DOHH2 (cell line): ENCODE results near the gene RAP1B.

Experiments used
- H3F3A ChIP-seq: fragments of 200-600 bp; sonication (generic), shearing (Covaris generic); 2 replicates; pipeline ENCODE4 v1.6.0; 2016; ENCODE audit warnings: antibody characterized with exemption, mild to moderate bottlenecking; ENCODE audit not compliant: control insufficient read depth, insufficient read depth
- H3K27ac ChIP-seq: fragments of 200-600 bp; sonication (generic); 2 replicates; pipeline ENCODE4 v1.5.1; 2014; ENCODE audit warnings: low read depth, mild to moderate bottlenecking, low read length, moderate library complexity
- H3K27me3 ChIP-seq: fragments of 200-600 bp; sonication (generic); 2 replicates; pipeline ENCODE4 v1.6.1; 2014; ENCODE audit warnings: mild to moderate bottlenecking, low read length, mixed read lengths; ENCODE audit not compliant: control insufficient read depth
- H3K36me3 ChIP-seq: fragments of 200-600 bp; sonication (generic); 2 replicates; pipeline ENCODE4 v1.6.1; 2014; ENCODE audit warnings: mild to moderate bottlenecking, low read length, moderate library complexity, mixed read lengths; ENCODE audit not compliant: control insufficient read depth
- H3K4me1 ChIP-seq: fragments of 200-600 bp; sonication (generic); 2 replicates; pipeline ENCODE4 v1.6.1; 2014; ENCODE audit warnings: mild to moderate bottlenecking, low read length, mixed read lengths; ENCODE audit not compliant: control insufficient read depth
- H3K4me2 ChIP-seq: fragments of 200-600 bp; sonication (generic); 2 replicates; pipeline ENCODE4 v1.6.0; 2014; ENCODE audit warnings: mild to moderate bottlenecking, low read length, moderate library complexity
- H3K4me3 ChIP-seq: fragments of 200-600 bp; sonication (generic); 2 replicates; pipeline ENCODE4 v1.5.1; 2014; ENCODE audit warnings: mild to moderate bottlenecking, low read length, mixed read lengths
- H3K79me2 ChIP-seq: fragments of 200-600 bp; sonication (generic); 2 replicates; pipeline ENCODE4 v1.6.1; 2014; ENCODE audit warnings: mild to moderate bottlenecking, low read length, mixed read lengths; ENCODE audit not compliant: control insufficient read depth
- H3K9me2 ChIP-seq: fragments of 200-600 bp; sonication (generic); replicated peaks from 2 replicates; pipeline ENCODE4 v1.6.1; 2014; ENCODE audit warnings: mild to moderate bottlenecking, low read length, mixed read lengths; ENCODE audit not compliant: control insufficient read depth
- H3K9me3 ChIP-seq: fragments of 200-600 bp; sonication (generic); 2 replicates; pipeline ENCODE4 v1.6.1; 2014; ENCODE audit warnings: antibody characterized with exemption, low read length, mixed read lengths; ENCODE audit not compliant: control insufficient read depth, insufficient read depth
- H4K20me1 ChIP-seq: fragments of 200-600 bp; sonication (generic); 2 replicates; pipeline ENCODE4 v1.6.0; 2014; ENCODE audit warnings: low read depth, mild to moderate bottlenecking, antibody characterized with exemption, low read length, moderate library complexity; ENCODE audit not compliant: control insufficient read depth, insufficient read depth
- CTCF ChIP-seq: fragments of 200-600 bp; sonication (generic); IDR thresholded peaks from one replicate; pipeline ENCODE4 v1.5.1; 2014; ENCODE audit warnings: antibody characterized with exemption, mild to moderate bottlenecking, low read depth, low read length; ENCODE audit not compliant: poor library complexity, severe bottlenecking
- EZH2phosphoT487 ChIP-seq: fragments of 200-600 bp; sonication (generic); IDR thresholded peaks from 2 replicates; pipeline ENCODE4 v1.6.1; 2017; ENCODE audit warnings: borderline replicate concordance, mild to moderate bottlenecking, antibody characterized with exemption, low read length, moderate library complexity, mixed read lengths

The RAP1B gene

GRCh38 chr12:68627673-68628319 is 17.1 kb downstream of the RAP1B start:
- peak overlapping the region; percentile 23 for H3K4me3 ChIP-seq
- H3K4me2 ChIP-seq: peak overlapping the region; percentile 90
- H3K9me3 ChIP-seq: no peaks in the 10 kb centered on the region
- peaks cover 28% of the 10 kb centered on the region for H3F3A ChIP-seq
- H4K20me1 ChIP-seq: peaks cover 7% of the 10 kb centered on the region; the same call in 1 of the 2 replicates
- H3K27me3 ChIP-seq: no peaks in the 10 kb centered on the region
- peaks cover 100% of the 10 kb centered on the region for H3K79me2 ChIP-seq
- no peaks in the 10 kb centered on the region for H3K9me2 ChIP-seq
- peak overlapping the region; percentile 85 for H3K27ac ChIP-seq
- peaks cover 97% of the 10 kb centered on the region for H3K4me1 ChIP-seq
- no peak for TF ChIP-seq CTCF
- no peak for TF ChIP-seq EZH2phosphoT487
- peaks cover 71% of the 10 kb centered on the region for H3K36me3 ChIP-seq

GRCh38 chr12:68628698-68629097 is 18.0 kb downstream of the RAP1B start:
- Histone ChIP-seq H3K36me3 (peaks cover 68% of the 10 kb centered on the region), H3K9me2 (no peaks in the 10 kb centered on the region), H4K20me1 (peaks cover 4% of the 10 kb centered on the region; the same call in 1 of the 2 replicates), H3K4me1 (peaks cover 97% of the 10 kb centered on the region), H3K9me3 (no peaks in the 10 kb centered on the region), H3K27ac (peak overlapping the region; percentile 85), H3K4me2 (peak overlapping the region; percentile 90), H3K27me3 (no peaks in the 10 kb centered on the region), H3K4me3 (peak overlapping the region; percentile 70), H3F3A (peaks cover 28% of the 10 kb centered on the region), H3K79me2 (peaks cover 100% of the 10 kb centered on the region)
- TF ChIP-seq EZH2phosphoT487 (no peak), CTCF (no peak)

- peak overlapping the region; percentile 70 for H3K4me3 ChIP-seq
- peaks cover 100% of the 10 kb centered on the region for H3K79me2 ChIP-seq
- peaks cover 4% of the 10 kb centered on the region; the same call in 1 of the 2 replicates for H4K20me1 ChIP-seq
- peak overlapping the region; percentile 85 for H3K27ac ChIP-seq
- peaks cover 100% of the 10 kb centered on the region for H3K4me1 ChIP-seq
- H3K4me2 ChIP-seq: peak overlapping the region; percentile 90
- no peaks in the 10 kb centered on the region for H3K27me3 ChIP-seq
- TF ChIP-seq CTCF: no peak
- TF ChIP-seq EZH2phosphoT487: no peak
- peaks cover 66% of the 10 kb centered on the region for H3K36me3 ChIP-seq
- H3K9me2 ChIP-seq: no peaks in the 10 kb centered on the region
- H3F3A ChIP-seq: peaks cover 40% of the 10 kb centered on the region
- H3K9me3 ChIP-seq: no peaks in the 10 kb centered on the region
Observed at GRCh38 chr12:68630050-68630449, 19.4 kb downstream of the RAP1B start.
